MM.1S (cell line): Measurements from ENCODE around the gene ERCC1.

ENCODE experiments used
- DNase-seq: peaks from one replicate; pipeline ENCODE4 v3.0.0-alpha.2; 2015
- H2AFZ ChIP-seq: fragments of 300-600 bp; sonication (generic); 2 replicates; pipeline ENCODE4 v1.6.0; 2016; ENCODE audit warnings: antibody characterized with exemption, low read length
- H3F3A ChIP-seq: fragments of 300-600 bp; sonication (generic); 2 replicates; pipeline ENCODE4 v1.6.1; 2016; ENCODE audit warnings: mild to moderate bottlenecking, antibody characterized with exemption, low read length, moderate library complexity, mixed read lengths; ENCODE audit not compliant: insufficient read depth
- H3K27ac ChIP-seq: fragments of 300-600 bp; sonication (generic); 2 replicates; pipeline ENCODE4 v1.5.1; 2016; ENCODE audit warnings: mild to moderate bottlenecking, low read length
- H3K27me3 ChIP-seq: fragments of 300-600 bp; sonication (generic); replicated peaks from 2 replicates; pipeline ENCODE4 v1.6.0; 2016; ENCODE audit warnings: low read length; ENCODE audit not compliant: insufficient read depth
- H3K36me3 ChIP-seq: fragments of 300-600 bp; sonication (generic); replicated peaks from 2 replicates; pipeline ENCODE4 v1.6.1; 2016; ENCODE audit warnings: mild to moderate bottlenecking, low read length, mixed read lengths; ENCODE audit not compliant: insufficient read depth
- H3K4me1 ChIP-seq: fragments of 300-600 bp; sonication (generic); 2 replicates; pipeline ENCODE4 v1.6.1; 2016; ENCODE audit warnings: low read length, mixed read lengths
- H3K4me2 ChIP-seq: fragments of 300-600 bp; sonication (generic); 2 replicates; pipeline ENCODE4 v1.6.0; 2016; ENCODE audit warnings: low read depth, low read length
- H3K4me3 ChIP-seq: fragments of 300-600 bp; sonication (generic); 2 replicates; pipeline ENCODE4 v1.5.1; 2016; ENCODE audit warnings: low read length, mixed read lengths
- H3K79me2 ChIP-seq: fragments of 300-600 bp; sonication (generic); 2 replicates; pipeline ENCODE4 v1.6.1; 2016; ENCODE audit warnings: mixed run types, low read length, mixed read lengths
- H3K9ac ChIP-seq: fragments of 300-600 bp; sonication (generic); 2 replicates; pipeline ENCODE4 v1.6.1; 2016; ENCODE audit warnings: low read length, mixed read lengths
- H3K9me2 ChIP-seq: fragments of 300-600 bp; sonication (generic); replicated peaks from 2 replicates; pipeline ENCODE4 v1.6.1; 2016; ENCODE audit warnings: mild to moderate bottlenecking, low read length, mixed read lengths; ENCODE audit not compliant: insufficient read depth
- H3K9me3 ChIP-seq: fragments of 300-600 bp; sonication (generic); replicated peaks from 2 replicates; pipeline ENCODE4 v1.6.1; 2016; ENCODE audit warnings: mild to moderate bottlenecking, low read length, mixed read lengths; ENCODE audit not compliant: insufficient read depth
- H4K20me1 ChIP-seq: fragments of 300-600 bp; sonication (generic); 2 replicates; pipeline ENCODE4 v1.6.1; 2016; ENCODE audit warnings: mild to moderate bottlenecking, low read length, moderate library complexity, mixed read lengths; ENCODE audit not compliant: insufficient read depth
- CTCF ChIP-seq: fragments of 300-600 bp; sonication (generic); IDR thresholded peaks from 2 replicates; pipeline ENCODE4 v1.5.1; 2016; ENCODE audit warnings: antibody characterized with exemption, low read length, mixed read lengths
- EZH2 ChIP-seq: fragments of 300-600 bp; sonication (generic); optimal IDR thresholded peaks from 2 replicates; pipeline ENCODE3; 2017; ENCODE audit warnings: low read depth, mild to moderate bottlenecking, antibody characterized with exemption, low read length, mixed read lengths
- EZH2phosphoT487 ChIP-seq: fragments of 300-600 bp; sonication (generic); IDR thresholded peaks from 2 replicates; pipeline ENCODE4 v1.6.1; 2018; ENCODE audit warnings: antibody characterized with exemption, low read length

Gene ERCC1

GRCh38 chr19:45462174-45462573, 38.5 kb upstream of the ERCC1 start:
- DNase-seq: no peak
- H3K4me1 ChIP-seq: no peaks in the 10 kb centered on the region
- no peaks in the 10 kb centered on the region for H3F3A ChIP-seq
- no peak overlapping the region for H3K9ac ChIP-seq
- no peaks in the 10 kb centered on the region for H3K9me2 ChIP-seq
- H3K4me3 ChIP-seq: no peak overlapping the region
- peaks cover 6% of the 10 kb centered on the region for H3K27me3 ChIP-seq
- no peaks in the 10 kb centered on the region for H3K9me3 ChIP-seq
- TF ChIP-seq EZH2 (no peak), CTCF (no peak), EZH2phosphoT487 (no peak)
- no peak overlapping the region for H3K27ac ChIP-seq
- H3K4me2 ChIP-seq: no peak overlapping the region
- no peak overlapping the region for H2AFZ ChIP-seq
- H3K36me3 ChIP-seq: no peaks in the 10 kb centered on the region
- no peaks in the 10 kb centered on the region for H4K20me1 ChIP-seq
- H3K79me2 ChIP-seq: no peaks in the 10 kb centered on the region

- TF ChIP-seq CTCF (no peak), EZH2phosphoT487 (no peak), EZH2 (no peak)
- no peak overlapping the region for H2AFZ ChIP-seq
- H3K9ac ChIP-seq: no peak overlapping the region
- no peaks in the 10 kb centered on the region for H3K4me1 ChIP-seq
- H3K9me2 ChIP-seq: no peaks in the 10 kb centered on the region
- peaks cover 6% of the 10 kb centered on the region for H3K27me3 ChIP-seq
- no peaks in the 10 kb centered on the region for H3K79me2 ChIP-seq
- no peaks in the 10 kb centered on the region for H4K20me1 ChIP-seq
- H3K4me2 ChIP-seq: no peak overlapping the region
- no peaks in the 10 kb centered on the region for H3K9me3 ChIP-seq
- H3K27ac ChIP-seq: no peak overlapping the region
- DNase-seq: no peak
- H3K4me3 ChIP-seq: no peak overlapping the region
- H3F3A ChIP-seq: no peaks in the 10 kb centered on the region
- no peaks in the 10 kb centered on the region for H3K36me3 ChIP-seq
These were observed 37.2 kb upstream of the ERCC1 start for GRCh38 chr19:45460807-45461347.

GRCh38 chr19:45457776-45458175, 34.1 kb upstream of the ERCC1 start:
- Histone ChIP-seq H3K4me1 (no peaks in the 10 kb centered on the region), H2AFZ (no peak overlapping the region), H3K27me3 (no peaks in the 10 kb centered on the region; the same call in 1 of the 2 replicates), H3K9ac (no peak overlapping the region), H3K9me2 (no peaks in the 10 kb centered on the region), H3K9me3 (no peaks in the 10 kb centered on the region), H3K27ac (no peak overlapping the region), H3K79me2 (no peaks in the 10 kb centered on the region), H3K4me2 (no peak overlapping the region), H3K36me3 (no peaks in the 10 kb centered on the region), H3F3A (peaks cover 5% of the 10 kb centered on the region; the same call in 1 of the 2 replicates), H3K4me3 (no peak overlapping the region), H4K20me1 (no peaks in the 10 kb centered on the region)
- TF ChIP-seq EZH2phosphoT487 (no peak), CTCF (no peak), EZH2 (no peak)
- no peak for DNase-seq
